NCI-H82 treated with DMSO at 0.1 percent for 48 hours (cell line): ENCODE data around the gene ZNF768.
A peak's percentile ranks its signal among the peaks of the same experiment; 100 is the strongest.
"Not testable (repeated sequence)": the region's sequence is repeated elsewhere in the genome, so short reads cannot be mapped to it uniquely, and the experiment has no call there.

Source experiments
- DNase-seq: peaks from one replicate; lab custom pipeline; 2025; ENCODE audit not compliant: unreplicated experiment; lab: John Stamatoyannopoulos, UW

Gene ZNF768

GRCh38 chr16:30533748-30534367 is 7.5 kb upstream of the ZNF768 start:
- no peak for DNase-seq

DNA sequence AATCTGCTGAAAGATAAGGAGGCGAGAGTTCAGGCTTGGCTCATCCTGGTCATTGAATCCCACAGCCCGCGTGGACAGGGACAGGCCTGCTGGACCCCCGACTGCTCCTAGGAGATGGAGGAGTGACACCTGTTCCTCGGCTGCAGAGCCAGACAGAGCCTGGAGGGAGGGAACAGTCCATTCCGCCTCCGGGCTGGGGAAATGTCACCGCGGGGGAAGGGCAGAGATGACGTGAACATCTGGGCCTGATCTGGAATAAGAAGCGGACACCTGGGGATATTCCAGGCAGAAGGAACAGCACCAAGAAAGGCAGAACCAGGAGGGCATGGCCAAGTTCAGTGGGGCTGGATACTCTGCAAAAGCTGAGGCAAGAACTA is 6.8 kb upstream of the ZNF768 start:
- DNase-seq: no peak

GRCh38 chr16:30532285-30533145 is 6.1 kb upstream of the ZNF768 start:
- no peak for DNase-seq

DNA sequence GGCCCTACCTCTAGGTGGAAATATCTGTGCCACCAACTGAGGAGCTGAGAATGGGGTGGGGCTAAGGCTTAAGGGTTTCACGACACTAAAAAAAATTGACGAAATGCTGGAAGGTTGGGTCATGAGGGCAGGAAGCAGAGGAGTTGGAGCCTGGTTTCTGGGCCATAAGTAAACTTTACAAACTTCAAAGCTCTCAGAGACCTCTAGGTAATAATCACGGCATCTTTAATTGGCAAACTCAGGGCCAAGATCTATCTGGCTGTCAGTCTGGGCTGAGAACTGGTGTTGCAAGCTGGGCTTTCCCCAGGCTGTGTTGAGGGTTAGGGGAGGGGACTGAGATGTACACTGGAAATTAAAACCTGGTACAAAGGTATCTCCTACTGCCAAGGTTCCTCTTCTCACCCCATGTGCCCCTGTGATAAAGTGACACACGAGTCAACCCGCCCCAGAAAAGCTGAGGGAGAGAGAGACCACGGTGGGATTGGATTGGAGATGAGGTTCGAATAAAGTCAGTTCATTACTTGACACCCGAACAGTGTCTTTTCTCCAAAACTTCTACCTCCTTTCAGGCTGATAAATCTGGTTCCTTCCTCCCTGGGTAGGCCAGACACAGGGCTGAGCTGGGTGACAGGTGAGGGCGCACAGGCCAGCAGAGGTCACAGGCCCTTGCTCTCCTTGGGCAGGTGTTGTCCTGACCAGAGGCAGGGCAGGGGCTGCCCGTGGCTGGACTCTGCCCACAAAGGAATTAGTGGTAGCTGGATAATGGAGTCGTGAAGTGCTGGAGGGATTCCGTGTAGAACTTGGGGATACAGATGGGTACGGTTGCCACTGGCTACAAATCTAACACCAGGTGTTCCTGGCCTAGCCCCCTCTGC is 4.0 kb upstream of the ZNF768 start:
- no peak for DNase-seq

GRCh38 chr16:30528799-30529457 is 2.6 kb upstream of the ZNF768 start:
- DNase-seq: no peak

- no peak for DNase-seq
Observed at GRCh38 chr16:30527635-30528178, 1.3 kb upstream of the ZNF768 start.

DNA sequence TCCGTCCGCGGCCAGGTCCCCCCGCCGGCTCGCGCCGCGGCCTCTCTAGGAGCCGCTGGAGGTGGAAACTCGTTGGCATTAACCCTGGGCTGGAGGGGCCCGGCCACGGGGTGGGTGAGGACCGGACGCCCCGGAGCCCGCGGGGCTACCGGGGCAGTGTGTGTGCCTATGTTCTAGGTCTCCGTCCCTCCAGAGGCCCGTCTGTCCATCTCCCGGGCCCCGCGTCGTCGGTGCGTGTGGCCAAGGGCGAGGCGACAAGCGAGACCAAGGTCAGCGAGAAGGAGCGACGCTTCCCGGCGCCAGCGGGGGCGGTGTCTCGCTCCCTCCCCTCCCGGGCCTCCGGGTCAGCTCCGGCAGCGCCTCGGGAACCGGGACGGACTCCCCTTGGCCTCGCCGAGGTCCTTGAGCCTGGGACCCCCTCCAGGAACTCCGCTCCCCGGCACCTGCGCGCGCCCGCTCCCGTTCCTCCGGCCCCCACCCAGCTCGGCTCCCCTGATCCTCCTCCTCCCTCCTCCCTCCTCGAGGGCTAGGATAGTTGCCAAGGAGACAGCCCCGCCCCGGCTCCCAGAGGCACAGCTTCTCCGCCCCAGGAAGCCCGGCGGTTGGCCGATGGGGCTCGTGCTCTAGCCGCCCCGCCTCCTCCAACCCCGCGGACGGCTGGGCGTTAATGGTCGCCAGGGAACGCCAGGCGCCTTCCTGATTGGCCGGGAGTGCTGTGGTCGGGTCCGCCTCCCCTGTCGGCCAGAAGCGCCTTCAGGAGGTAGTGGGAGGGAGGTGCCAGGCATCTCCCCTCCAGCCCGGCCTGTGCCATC is 663 bp upstream of the ZNF768 start:
- DNase-seq: peak; percentile 93

- DNase-seq: no peak
Observed at GRCh38 chr16:30525844-30526136, 576 bp downstream of the ZNF768 start.

- DNase-seq: no peak
Observed at GRCh38 chr16:30524575-30525568, 1.5 kb downstream of the ZNF768 start.

DNA sequence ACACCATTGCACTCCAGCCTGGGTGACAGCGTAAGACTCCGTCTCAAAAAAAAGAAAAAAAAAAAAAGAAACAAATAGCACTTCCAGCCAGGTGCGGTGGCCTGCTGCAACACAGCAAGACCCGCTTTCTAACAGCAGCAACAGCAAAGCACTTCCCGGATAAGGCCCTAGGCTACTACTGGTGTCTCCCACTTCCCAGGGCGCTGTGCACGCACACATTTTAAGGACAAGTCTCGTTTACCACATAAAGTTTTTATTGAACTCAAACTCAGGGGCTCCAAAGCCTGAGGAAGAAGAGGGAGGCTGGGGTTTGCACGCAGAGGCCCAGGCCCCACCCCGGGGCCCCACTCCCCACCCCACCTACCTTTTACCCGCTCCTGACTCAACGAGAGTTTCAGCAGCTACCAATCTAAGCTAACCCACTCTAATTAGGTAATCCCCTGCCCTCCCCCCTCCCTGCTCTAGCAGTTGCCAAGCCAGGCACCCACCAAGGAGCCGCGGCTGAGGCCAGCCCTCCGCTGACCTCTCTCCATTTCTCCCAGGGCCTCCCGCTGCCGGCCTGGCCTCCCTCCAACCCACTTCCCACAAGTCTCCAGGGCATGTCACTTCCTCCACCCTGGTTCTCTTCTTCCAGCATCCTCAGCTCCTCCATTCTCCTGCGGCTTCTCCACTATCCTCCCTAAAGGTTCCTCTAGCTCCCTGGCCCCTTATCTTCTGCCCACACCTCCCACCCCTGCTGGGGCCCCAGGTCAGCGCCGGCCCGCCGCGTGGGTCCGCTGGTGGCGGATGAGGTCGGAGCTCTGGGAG is 2.4 kb downstream of the ZNF768 start:
- peak; percentile 5 for DNase-seq

DNA sequence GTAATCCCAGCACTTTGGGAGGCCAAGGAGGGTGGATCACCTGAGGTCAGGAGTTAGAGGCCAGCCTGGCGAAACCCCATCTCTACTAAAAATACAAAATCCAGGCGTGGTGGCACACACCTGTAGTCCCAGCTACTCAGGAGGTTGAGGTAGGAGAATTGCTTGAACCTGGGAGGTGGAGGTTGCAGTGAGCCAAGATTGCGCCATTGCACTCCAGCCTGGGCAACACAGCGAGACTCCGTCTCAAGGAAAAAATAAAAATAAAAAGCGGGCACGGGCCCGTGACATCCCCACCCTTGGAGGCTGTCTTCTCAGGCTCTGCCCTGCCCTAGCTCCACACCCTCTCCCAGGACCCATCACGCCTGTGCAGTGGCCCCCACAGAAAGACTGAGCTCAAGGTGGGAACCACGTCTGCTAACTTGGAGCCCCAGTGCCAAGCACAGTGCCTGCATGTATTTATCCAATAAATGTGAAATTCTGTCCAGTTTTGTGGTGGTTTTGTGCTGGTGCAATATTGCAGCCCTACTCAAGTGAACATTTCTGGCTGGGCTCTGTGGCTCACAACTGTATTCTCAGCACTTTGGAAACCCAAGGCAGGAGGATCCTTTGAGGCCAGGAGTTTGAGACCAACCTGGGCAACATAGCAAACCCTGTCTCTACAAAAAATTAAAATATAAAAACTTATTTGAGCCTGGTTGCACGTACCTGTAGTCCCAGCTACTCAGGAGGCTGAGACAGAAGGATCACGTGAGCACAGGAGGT is 3.5 kb downstream of the ZNF768 start:
- not testable (repeated sequence) for DNase-seq

- DNase-seq: no peak
Observed at GRCh38 chr16:30521873-30522641, 4.3 kb downstream of the ZNF768 start.

GRCh38 chr16:30521476-30521872 is 4.9 kb downstream of the ZNF768 start:
- no peak for DNase-seq

- DNase-seq: no peak
Observed at GRCh38 chr16:30519120-30520049, 7.0 kb downstream of the ZNF768 start.

DNA sequence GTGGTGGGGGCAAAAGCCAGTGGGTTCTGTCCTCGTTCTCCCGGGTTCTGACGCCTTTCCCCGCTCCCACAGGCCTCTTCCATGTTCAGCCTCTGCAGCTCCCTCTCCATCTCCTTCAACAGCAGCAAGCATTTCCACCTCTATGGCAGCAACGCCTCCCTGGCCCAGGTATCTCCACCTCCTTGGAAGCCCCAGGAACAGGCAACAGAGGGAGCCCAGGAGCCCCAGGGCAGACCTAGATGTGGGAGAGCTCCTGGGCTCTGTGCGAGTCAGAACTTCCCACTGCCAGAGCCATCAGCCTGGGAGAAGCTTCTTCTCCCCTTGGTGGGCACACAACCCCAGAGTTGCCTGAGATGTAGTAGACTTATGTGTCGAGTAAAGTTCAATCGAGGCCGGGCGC is 7.8 kb downstream of the ZNF768 start:
- DNase-seq: no peak

- no peak for DNase-seq
Observed at GRCh38 chr16:30515275-30515674, 11.1 kb downstream of the ZNF768 start.
